ENCODE data around the gene TENM4. TPM values are rescaled to one million over a fixed set of nuclear protein-coding genes. Genes with fewer than 3 reads are reported as not detected.

Gene TENM4
- total and polyA plus RNA-seq, 2 of the 8 experiments (the other 6 are each of a cell fraction or from before 2014, with no cell fraction given), result 3.5 to 7.2 TPM

DNA sequence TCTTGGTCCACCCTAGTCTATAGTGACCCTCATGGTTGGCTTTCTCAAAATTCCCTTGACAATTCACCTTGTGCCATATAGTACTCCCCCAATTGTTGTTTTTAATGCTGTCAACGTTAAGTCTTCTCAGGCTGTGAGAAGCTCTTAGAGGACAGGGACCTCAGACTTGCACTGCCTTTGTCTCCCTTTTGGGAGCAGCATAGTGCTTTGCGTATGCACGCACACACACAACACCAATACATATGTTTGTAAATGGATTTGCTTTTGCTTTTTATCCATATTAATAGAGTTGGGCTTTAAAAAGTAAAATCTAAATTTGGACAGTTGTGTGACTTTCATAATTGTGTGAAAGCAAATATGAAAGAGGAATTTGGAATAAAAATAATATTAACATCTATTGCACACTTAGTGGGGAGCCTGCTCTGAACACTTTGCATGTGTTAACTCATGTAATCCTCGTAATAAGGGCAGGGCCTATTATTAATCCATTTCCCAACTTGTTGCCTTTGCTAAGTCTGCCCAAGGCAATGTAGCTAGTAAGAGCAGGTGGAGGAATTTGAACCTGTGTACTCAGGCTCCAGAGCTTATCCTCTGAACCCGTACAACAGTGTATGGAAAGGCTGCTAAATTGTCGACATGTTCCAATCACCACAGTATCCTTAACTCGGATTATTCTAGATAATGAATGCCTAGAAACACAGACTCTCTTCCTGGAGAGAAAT is 608.4 kb downstream of the TENM4 start:
- H3K4me1 ChIP-seq (replicated peaks in 1 of 4; ENCODE audit: control insufficient read depth in 3 of 4, insufficient read depth in 4 of 4, low read length in 3 of 4), result peaks cover 0 to 5% (median 2%) of the 10 kb centered on the region in 4 experiments; a peak in 2 of 7 replicates
- no peak overlapping the region for H3K14ac ChIP-seq (ENCODE audit: insufficient read length)
- H3K56ac ChIP-seq (replicated peaks; ENCODE audit: insufficient read length, low read depth, low read length), result no peak overlapping the region
- H3K27ac ChIP-seq (ENCODE audit: low read depth, low read length), result no peak overlapping the region
- DNase-seq (ENCODE audit: low read depth in 1 of 2, low spot score in 2 of 2) (no peak), FAIRE-seq (no peak)
- H4K91ac ChIP-seq (replicated peaks; ENCODE audit: insufficient read length, low read length), result no peak overlapping the region
- 85% methylated on average over 7 of the region's 7 CpGs; no CpG with 5 or more reads in 1 of the 2 experiments for WGBS, 2 experiments (ENCODE audit: extremely low coverage in 1 of 2, insufficient coverage in 1 of 2, insufficient read length in 1 of 2, insufficient replicate concordance in 2 of 2, low coverage in 1 of 2, low lambda C conversion rate in 2 of 2, missing lambda C conversion rate in 1 of 2)
- POLR2A ChIA-PET (ENCODE audit: partially characterized antibody), result no interaction called here
- H2BK12ac ChIP-seq (ENCODE audit: low read depth, low read length), result no peak overlapping the region
- H3K27me3 ChIP-seq (replicated peaks in 1 of 4; ENCODE audit: control insufficient read depth in 3 of 4, extremely low read depth in 1 of 4, insufficient read depth in 3 of 4, low read length in 3 of 4), result no peaks in the 10 kb centered on the region
- H4K8ac ChIP-seq (ENCODE audit: extremely low read depth, insufficient read depth, low read length), result no peak overlapping the region
- H4K20me1 ChIP-seq (replicated peaks in 1 of 2; ENCODE audit: control insufficient read depth in 1 of 2, insufficient read depth in 2 of 2, low read length in 2 of 2), result no peaks in the 10 kb centered on the region
- H3K9ac ChIP-seq (replicated peaks in 1 of 4; ENCODE audit: extremely low read depth in 1 of 4, low read depth in 3 of 4, low read length in 3 of 4), result no peak overlapping the region
- H2AFZ ChIP-seq (ENCODE audit: low read length), result no peak overlapping the region
- H3K23ac ChIP-seq (ENCODE audit: insufficient read length), result no peak overlapping the region
- H3K18ac ChIP-seq (ENCODE audit: extremely low read depth, low read length), result no peak overlapping the region
- H2BK120ac ChIP-seq (replicated peaks; ENCODE audit: low read depth, low read length), result no peak overlapping the region
- H3K4me2 ChIP-seq (ENCODE audit: insufficient read depth in 1 of 2, low read depth in 2 of 2, low read length in 2 of 2), result no peak overlapping the region
- H3K4ac ChIP-seq (replicated peaks; ENCODE audit: insufficient read length, low read depth, low read length), result no peak overlapping the region
- H3K79me2 ChIP-seq (ENCODE audit: control insufficient read depth in 1 of 2, insufficient read depth in 2 of 2, low read length in 2 of 2), result no peaks in the 10 kb centered on the region
- no peak overlapping the region for H2AK5ac ChIP-seq (ENCODE audit: low read depth, low read length)
- H2BK20ac ChIP-seq (ENCODE audit: low read length), result no peak overlapping the region
- H3K4me3 ChIP-seq (ENCODE audit: extremely low read depth in 1 of 4, insufficient read depth in 2 of 4, low read depth in 3 of 4, low read length in 4 of 4), result no peak overlapping the region
- H3K23me2 ChIP-seq (ENCODE audit: low read depth, low read length), result no peaks in the 10 kb centered on the region
- no peak overlapping the region for H4K5ac ChIP-seq (ENCODE audit: insufficient read length, low read depth, low read length)
- no peaks in the 10 kb centered on the region for H3K9me3 ChIP-seq (ENCODE audit: insufficient read depth in 2 of 2, low read depth in 1 of 2, low read length in 1 of 2)
- H2BK5ac ChIP-seq (ENCODE audit: low read depth, low read length), result no peak overlapping the region
- 0 out of 2 replicates have a peak overlapping the region, but pooled peaks have one; percentile 36 for H2BK15ac ChIP-seq (ENCODE audit: low read length)
- no peaks in the 10 kb centered on the region for H3K79me1 ChIP-seq (ENCODE audit: low read depth, low read length)
- CTCF ChIA-PET (ENCODE audit: partially characterized antibody), result interaction anchor here (0.6 to 2.3 kb wide), 11 partner anchors 11 to 229 kb away, joined by 3 to 9 read pairs (median 4); no protein-coding TSS in a partner anchor
- H3K36me3 ChIP-seq (ENCODE audit: control insufficient read depth in 2 of 4, insufficient read depth in 4 of 4, low read length in 3 of 4), result no peaks in the 10 kb centered on the region
- TF ChIP-seq, protein P1, sequence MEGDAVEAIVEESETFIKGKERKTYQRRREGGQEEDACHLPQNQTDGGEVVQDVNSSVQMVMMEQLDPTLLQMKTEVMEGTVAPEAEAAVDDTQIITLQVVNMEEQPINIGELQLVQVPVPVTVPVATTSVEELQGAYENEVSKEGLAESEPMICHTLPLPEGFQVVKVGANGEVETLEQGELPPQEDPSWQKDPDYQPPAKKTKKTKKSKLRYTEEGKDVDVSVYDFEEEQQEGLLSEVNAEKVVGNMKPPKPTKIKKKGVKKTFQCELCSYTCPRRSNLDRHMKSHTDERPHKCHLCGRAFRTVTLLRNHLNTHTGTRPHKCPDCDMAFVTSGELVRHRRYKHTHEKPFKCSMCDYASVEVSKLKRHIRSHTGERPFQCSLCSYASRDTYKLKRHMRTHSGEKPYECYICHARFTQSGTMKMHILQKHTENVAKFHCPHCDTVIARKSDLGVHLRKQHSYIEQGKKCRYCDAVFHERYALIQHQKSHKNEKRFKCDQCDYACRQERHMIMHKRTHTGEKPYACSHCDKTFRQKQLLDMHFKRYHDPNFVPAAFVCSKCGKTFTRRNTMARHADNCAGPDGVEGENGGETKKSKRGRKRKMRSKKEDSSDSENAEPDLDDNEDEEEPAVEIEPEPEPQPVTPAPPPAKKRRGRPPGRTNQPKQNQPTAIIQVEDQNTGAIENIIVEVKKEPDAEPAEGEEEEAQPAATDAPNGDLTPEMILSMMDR (IDR thresholded peaks at IDR 0.05; ENCODE audit: control extremely low read depth in 1 of 3, insufficient read depth in 1 of 3, low read depth in 1 of 3, low read length in 3 of 3), result peak in 2 of 3 experiments; percentile 18 to 20; a peak in 2 of 4 replicates
- TF ChIP-seq POLR2A (IDR thresholded peaks at IDR 0.05; ENCODE audit: control extremely low read depth in 1 of 2, low read depth in 2 of 2, low read length in 2 of 2), result no peak
- peak; percentile 37 to 58 for TF ChIP-seq RAD21 (IDR thresholded peaks at IDR 0.05 in 1 of 2, conservative IDR thresholded peaks at IDR 0.05 in 1 of 2; ENCODE audit: low read depth in 2 of 2, low read length in 2 of 2)
- no peak for TF ChIP-seq SP2 (IDR thresholded peaks at IDR 0.05; ENCODE audit: low read length)
- no peak for TF ChIP-seq RXRA (IDR thresholded peaks at IDR 0.05; ENCODE audit: insufficient read depth, low read depth, low read length)
- no peak for TF ChIP-seq ATF2 (IDR thresholded peaks at IDR 0.05; ENCODE audit: low read length)
- no peak for TF ChIP-seq RBBP5 (IDR thresholded peaks at IDR 0.05; ENCODE audit: borderline replicate concordance, low read depth, low read length)
- no peak for TF ChIP-seq CBX5 (IDR thresholded peaks at IDR 0.05; ENCODE audit: low read depth, low read length)
